HepG2 (cell line): Measurements from ENCODE around the gene SMG7. TPM values are rescaled to one million over a fixed set of nuclear protein-coding genes. Genes with fewer than 3 reads are reported as not detected.

Source experiments
- ATAC-seq: fragments of 200-7000 bp; cut with Tn5 transposase; 3 replicates; pipeline ENCODE4 v1.9.1; 2020; ENCODE audit warnings: mild to moderate bottlenecking, moderate library complexity
- BruUV-seq: library from RNA; stranded (reverse); fragments of 400-500 nt; replicated peaks from 2 replicates; lab custom pipeline; 2021; lab: Mats Ljungman, UMichigan
- CTCF ChIA-PET: fragments of 300-600 bp; formaldehyde crosslinking; extraction: SDS; loops from one replicate; lab custom pipeline; 2021; ENCODE audit warnings: low total read pairs, inconsistent platforms, low intra/inter-chr PET ratio; lab: Yijun Ruan, JAX
- POLR2A ChIA-PET: fragments of 350-600 bp; sonication (Branson Sonifier 250); formaldehyde crosslinking; loops from one replicate; lab custom pipeline; 2020; ENCODE audit warnings: antibody characterized with exemption, inconsistent platforms; lab: Yijun Ruan, JAX
- DNase-seq: peaks from one replicate; pipeline ENCODE4 v3.0.0-alpha.2; 2015; ENCODE audit warnings: low spot score
- FAIRE-seq: peaks from 3 replicates; lab custom pipeline; 2011; peaks lifted over from hg19 to GRCh38; lab: Jason Lieb, UNC
- H2AFZ ChIP-seq: one replicate; pipeline ENCODE4 v1.6.1; 2011; ENCODE audit warnings: low read length, inconsistent platforms
- H3K27ac ChIP-seq: fragments of 300-600 bp; 3 replicates; pipeline ENCODE4 v1.8.0; 2011; ENCODE audit warnings: mixed run types, mild to moderate bottlenecking, mixed read lengths, low read length, inconsistent platforms; ENCODE audit not compliant: insufficient read depth; ENCODE audit errors: extremely low read length
- H3K27me3 ChIP-seq, 2 experiments: fragments of 200-600 bp in 1 of 2; 2 replicates in 1 of 2; 3 replicates in 1 of 2; pipeline versions ENCODE4 v1.6.0 to v1.8.0; 2011; ENCODE audit warnings: low read length in 2 of 2, mild to moderate bottlenecking in 2 of 2, moderate library complexity in 2 of 2, inconsistent platforms in 1 of 2; ENCODE audit not compliant: insufficient read depth in 2 of 2, control insufficient read depth in 1 of 2
- H3K36me3 ChIP-seq, 2 experiments: fragments of 200-600 bp in 1 of 2; replicated peaks in 1 of 2; 2 replicates in 1 of 2; 3 replicates in 1 of 2; pipeline versions ENCODE4 v1.5.1 to v1.8.0; 2011; ENCODE audit warnings: low read length in 2 of 2, inconsistent platforms in 1 of 2; ENCODE audit not compliant: insufficient read depth in 2 of 2, control insufficient read depth in 1 of 2
- H3K4me1 ChIP-seq: 2 replicates; pipeline ENCODE4 v1.5.1; 2012; ENCODE audit warnings: low read length, inconsistent platforms; ENCODE audit not compliant: insufficient read depth
- H3K4me2 ChIP-seq: 2 replicates; pipeline ENCODE4 v1.6.0; 2011; ENCODE audit warnings: low read depth, low read length, inconsistent platforms
- H3K4me3 ChIP-seq, 3 experiments: fragments of 200-600 bp in 1 of 3; sonication (generic), shearing (Covaris generic) in 1 of 3; replicated peaks in 1 of 3; 2 replicates each; pipeline ENCODE4 v1.5.1; 2011 to 2016; ENCODE audit warnings: low read length in 3 of 3, inconsistent platforms in 2 of 3, low read depth in 2 of 3, mild to moderate bottlenecking in 2 of 3, control low read depth in 1 of 3, mixed read lengths in 1 of 3; ENCODE audit not compliant: insufficient read depth in 1 of 3
- H3K79me2 ChIP-seq: one replicate; pipeline ENCODE4 v1.6.1; 2011; ENCODE audit warnings: low read length, inconsistent platforms; ENCODE audit not compliant: insufficient read depth
- H3K9ac ChIP-seq: 2 replicates; pipeline ENCODE4 v1.6.0; 2011; ENCODE audit warnings: mild to moderate bottlenecking, low read depth, low read length, inconsistent platforms; ENCODE audit not compliant: insufficient read depth
- H3K9me3 ChIP-seq: 2 replicates; pipeline ENCODE4 v1.5.1; 2012; ENCODE audit warnings: mild to moderate bottlenecking, low read length
- H4K20me1 ChIP-seq: 2 replicates; pipeline ENCODE4 v1.6.0; 2011; ENCODE audit warnings: inconsistent platforms, mild to moderate bottlenecking, low read length, moderate library complexity; ENCODE audit not compliant: insufficient read depth
- AKAP8 ChIP-seq: sonication (generic); formaldehyde crosslinking; IDR thresholded peaks from 2 replicates; pipeline ENCODE4 v1.5.1; 2020; ENCODE audit warnings: mild to moderate bottlenecking, missing genetic modification reagents
- MAFG ChIP-seq: sonication (generic); formaldehyde crosslinking; IDR thresholded peaks from 2 replicates; pipeline ENCODE4 v1.5.1; 2020; ENCODE audit warnings: mild to moderate bottlenecking, missing genetic modification reagents
- MAFK ChIP-seq, 2 experiments: IDR thresholded peaks in 1 of 2; conservative IDR thresholded peaks in 1 of 2; 2 replicates each; pipeline ENCODE4 v1.6.1; 2011; ENCODE audit warnings: improper control_type of control experiment in 2 of 2, low read length in 2 of 2
- NCOR1 ChIP-seq: fragments of 200-600 bp; sonication (generic); IDR thresholded peaks from 2 replicates; pipeline ENCODE4 v1.7.0; 2017; ENCODE audit warnings: antibody characterized with exemption, low read length, borderline replicate concordance
- RFX5 ChIP-seq: IDR thresholded peaks from 2 replicates; pipeline ENCODE4 v1.6.1; 2011; ENCODE audit warnings: low read depth, low read length, improper control_type of control experiment
- TAF1 ChIP-seq: sonication (generic); formaldehyde crosslinking; IDR thresholded peaks from 2 replicates; pipeline ENCODE4 v1.4.0; 2020; ENCODE audit warnings: missing genetic modification reagents
- ZBTB7B ChIP-seq: sonication (generic); formaldehyde crosslinking; IDR thresholded peaks from 2 replicates; pipeline ENCODE4 v1.4.0; 2020; ENCODE audit warnings: missing genetic modification reagents
- ZFYVE20 ChIP-seq: sonication (generic); formaldehyde crosslinking; IDR thresholded peaks from 2 replicates; pipeline ENCODE4 v1.8.0; 2023; ENCODE audit warnings: low read depth, mild to moderate bottlenecking, moderate library complexity, missing genetic modification reagents, borderline replicate concordance
- ZNF431 ChIP-seq: sonication (generic); formaldehyde crosslinking; IDR thresholded peaks from 2 replicates; pipeline ENCODE4 v1.9.0; 2022; ENCODE audit warnings: missing genetic modification reagents, low read depth, mild to moderate bottlenecking, borderline replicate concordance
- ZNF451 ChIP-seq: sonication (generic); formaldehyde crosslinking; IDR thresholded peaks from 2 replicates; pipeline ENCODE4 v1.5.0; 2020; ENCODE audit warnings: mild to moderate bottlenecking, missing genetic modification reagents
- ZNF530 ChIP-seq: sonication (generic); formaldehyde crosslinking; IDR thresholded peaks from 2 replicates; pipeline ENCODE4 v1.5.0; 2020; ENCODE audit warnings: low read depth, mild to moderate bottlenecking, missing genetic modification reagents
- ZNF552 ChIP-seq: sonication (generic); formaldehyde crosslinking; IDR thresholded peaks from 2 replicates; pipeline ENCODE4 v1.9.0; 2022; ENCODE audit warnings: missing genetic modification reagents, mild to moderate bottlenecking, borderline replicate concordance
- WGBS: methylation state at CpG from one replicate; pipeline ENCODE4 v1.1.6; 2017; ENCODE audit warnings: low lambda C conversion rate; 5-methylcytosine and 5-hydroxymethylcytosine counted together
- in situ Hi-C: cut with HindIII; loops from 2 replicates; pipeline ENCODE4 v1.10.0; 2017; ENCODE audit warnings: low pct_unique_long_range_greater_than_20kb; ENCODE audit not compliant: extremely low pct_ligation_motif_present
- intact Hi-C: fragments of 100-400 bp; cut with micrococcal nuclease; formaldehyde crosslinking; loops from one replicate; pipeline ENCODE4 v1.10.0; 2022; ENCODE audit not compliant: unreplicated experiment
- polyA plus RNA-seq, 8 experiments: library from polyadenylated mRNA; depleted of rRNA in 3 of 8; stranded (reverse) in 7 of 8; unstranded in 1 of 8; fragments of >200 nt; fragmentation: Illumina TruSeq in 4 of 8; extraction: Trizol in 4 of 8; gene quantifications; 2 replicates each; pipeline versions ENCODE4 v1.2.1 to v1.2.3, GENCODE V29; 2011 to 2016; ENCODE audit warnings: low read depth in 4 of 8, missing spikeins in 1 of 8, mixed read lengths in 1 of 8; ENCODE audit not compliant: insufficient read depth in 1 of 8
- total RNA-seq, 5 experiments: library from RNA; depleted of rRNA; stranded (reverse); fragments of >200 nt; fragmentation: Illumina TruSeq; extraction: Trizol; gene quantifications; 2 replicates each; pipeline ENCODE4 v1.2.3, GENCODE V29; 2016; ENCODE audit warnings: low read depth in 1 of 5
- TF ChIP-seq, protein P1 (sequence below): sonication (generic); formaldehyde crosslinking; IDR thresholded peaks from 2 replicates; pipeline ENCODE4 v1.9.0; 2021; ENCODE audit warnings: missing genetic modification reagents, borderline replicate concordance
- TF ChIP-seq, protein P2 (sequence below): sonication (generic); formaldehyde crosslinking; IDR thresholded peaks from 2 replicates; pipeline ENCODE4 v1.4.0; 2020; ENCODE audit warnings: missing genetic modification reagents
- TF ChIP-seq, protein P3 (sequence below): sonication (generic); formaldehyde crosslinking; IDR thresholded peaks from 2 replicates; pipeline ENCODE4 v1.4.0; 2020; ENCODE audit warnings: low read depth, mild to moderate bottlenecking, missing genetic modification reagents

SMG7 gene
- total and polyA plus RNA-seq, 2 of the 13 experiments (the other 11 are each of a cell fraction or from before 2014, with no cell fraction given): 14.9 to 27.9 TPM

DNA sequence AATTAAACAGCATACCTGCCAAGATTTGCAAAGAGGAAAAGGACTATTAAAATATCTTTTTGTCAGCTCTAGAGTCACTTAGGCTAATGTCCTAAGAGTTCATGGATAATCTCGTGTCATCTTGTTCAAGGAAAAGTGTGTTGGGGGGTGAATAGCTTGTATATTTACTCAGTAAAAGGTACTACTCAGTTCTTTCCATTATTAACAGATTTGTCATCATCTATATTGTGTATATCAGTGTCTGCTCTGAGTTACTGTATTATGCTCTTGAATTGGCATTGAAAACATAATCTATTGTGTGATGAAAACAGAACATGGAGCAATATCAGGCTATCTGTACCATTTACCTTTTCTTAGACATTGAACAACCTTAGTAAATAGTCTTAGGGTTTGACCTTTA, 41.9 kb downstream of the SMG7 start:
- no peak overlapping the region for H3K9ac ChIP-seq
- no peak overlapping the region for H3K4me3 ChIP-seq
- no peak overlapping the region for H2AFZ ChIP-seq
- no peak for ATAC-seq
- no peaks in the 10 kb centered on the region for H3K9me3 ChIP-seq
- H3K4me1 ChIP-seq: no peaks in the 10 kb centered on the region
- no TSS peak for BruUV-seq
- WGBS: 97% methylated on average over 1 of the region's 1 CpG
- H3K36me3 ChIP-seq: peaks cover 5 to 19% of the 10 kb centered on the region in 2 experiments
- DNase-seq: no peak
- peaks cover 3% of the 10 kb centered on the region for H3K79me2 ChIP-seq
- no peak for FAIRE-seq
- no peak overlapping the region for H3K27ac ChIP-seq
- 0 out of 2 replicates have a peak, but pooled peaks cover 3% of the 10 kb centered on the region for H4K20me1 ChIP-seq
- in situ Hi-C loops (no loop called here), intact Hi-C loops (no loop called here)
- CTCF ChIA-PET: no interaction called here
- POLR2A ChIA-PET: no interaction called here
- no peak for TF ChIP-seq ZNF552 (CRISPR knock-in tag)
- no peak for TF ChIP-seq ZNF431
- no peak for TF ChIP-seq ZNF530 (CRISPR knock-in tag)
- TF ChIP-seq ZBTB7B (CRISPR knock-in tag): no peak
- no peak for TF ChIP-seq RFX5
- no peak for TF ChIP-seq TAF1 (CRISPR knock-in tag)
- TF ChIP-seq, protein P1, sequence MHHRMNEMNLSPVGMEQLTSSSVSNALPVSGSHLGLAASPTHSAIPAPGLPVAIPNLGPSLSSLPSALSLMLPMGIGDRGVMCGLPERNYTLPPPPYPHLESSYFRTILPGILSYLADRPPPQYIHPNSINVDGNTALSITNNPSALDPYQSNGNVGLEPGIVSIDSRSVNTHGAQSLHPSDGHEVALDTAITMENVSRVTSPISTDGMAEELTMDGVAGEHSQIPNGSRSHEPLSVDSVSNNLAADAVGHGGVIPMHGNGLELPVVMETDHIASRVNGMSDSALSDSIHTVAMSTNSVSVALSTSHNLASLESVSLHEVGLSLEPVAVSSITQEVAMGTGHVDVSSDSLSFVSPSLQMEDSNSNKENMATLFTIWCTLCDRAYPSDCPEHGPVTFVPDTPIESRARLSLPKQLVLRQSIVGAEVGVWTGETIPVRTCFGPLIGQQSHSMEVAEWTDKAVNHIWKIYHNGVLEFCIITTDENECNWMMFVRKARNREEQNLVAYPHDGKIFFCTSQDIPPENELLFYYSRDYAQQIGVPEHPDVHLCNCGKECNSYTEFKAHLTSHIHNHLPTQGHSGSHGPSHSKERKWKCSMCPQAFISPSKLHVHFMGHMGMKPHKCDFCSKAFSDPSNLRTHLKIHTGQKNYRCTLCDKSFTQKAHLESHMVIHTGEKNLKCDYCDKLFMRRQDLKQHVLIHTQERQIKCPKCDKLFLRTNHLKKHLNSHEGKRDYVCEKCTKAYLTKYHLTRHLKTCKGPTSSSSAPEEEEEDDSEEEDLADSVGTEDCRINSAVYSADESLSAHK (CRISPR knock-in tag): no peak
- no peak for TF ChIP-seq ZNF451
- TF ChIP-seq, protein P2, sequence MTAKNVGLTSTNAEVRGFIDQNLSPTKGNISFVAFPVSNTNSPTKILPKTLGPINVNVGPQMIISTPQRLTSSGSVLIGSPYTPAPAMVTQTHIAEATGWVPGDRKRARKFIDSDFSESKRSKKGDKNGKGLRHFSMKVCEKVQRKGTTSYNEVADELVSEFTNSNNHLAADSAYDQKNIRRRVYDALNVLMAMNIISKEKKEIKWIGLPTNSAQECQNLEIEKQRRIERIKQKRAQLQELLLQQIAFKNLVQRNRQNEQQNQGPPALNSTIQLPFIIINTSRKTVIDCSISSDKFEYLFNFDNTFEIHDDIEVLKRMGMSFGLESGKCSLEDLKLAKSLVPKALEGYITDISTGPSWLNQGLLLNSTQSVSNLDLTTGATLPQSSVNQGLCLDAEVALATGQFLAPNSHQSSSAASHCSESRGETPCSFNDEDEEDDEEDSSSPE: no peak
- TF ChIP-seq, protein P3, sequence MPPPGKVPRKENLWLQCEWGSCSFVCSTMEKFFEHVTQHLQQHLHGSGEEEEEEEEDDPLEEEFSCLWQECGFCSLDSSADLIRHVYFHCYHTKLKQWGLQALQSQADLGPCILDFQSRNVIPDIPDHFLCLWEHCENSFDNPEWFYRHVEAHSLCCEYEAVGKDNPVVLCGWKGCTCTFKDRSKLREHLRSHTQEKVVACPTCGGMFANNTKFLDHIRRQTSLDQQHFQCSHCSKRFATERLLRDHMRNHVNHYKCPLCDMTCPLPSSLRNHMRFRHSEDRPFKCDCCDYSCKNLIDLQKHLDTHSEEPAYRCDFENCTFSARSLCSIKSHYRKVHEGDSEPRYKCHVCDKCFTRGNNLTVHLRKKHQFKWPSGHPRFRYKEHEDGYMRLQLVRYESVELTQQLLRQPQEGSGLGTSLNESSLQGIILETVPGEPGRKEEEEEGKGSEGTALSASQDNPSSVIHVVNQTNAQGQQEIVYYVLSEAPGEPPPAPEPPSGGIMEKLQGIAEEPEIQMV: no peak
- no peak for TF ChIP-seq MAFG (CRISPR knock-in tag)
- TF ChIP-seq NCOR1: no peak
- no peak for TF ChIP-seq MAFK (conservative IDR thresholded peaks at IDR 0.05 in 1 of 2, IDR thresholded peaks at IDR 0.05 in 1 of 2; ENCODE audit: low read length in 2 of 2)
- no peak for TF ChIP-seq ZFYVE20 (CRISPR knock-in tag)
- no peak for TF ChIP-seq AKAP8 (CRISPR knock-in tag)
- no peak overlapping the region for H3K4me2 ChIP-seq
- no peaks in the 10 kb centered on the region for H3K27me3 ChIP-seq
